DMS 273 (cell line): Measurements from ENCODE around the gene NXF1.
"Not testable (repeated sequence)": the region's sequence is repeated elsewhere in the genome, so short reads cannot be mapped to it uniquely, and the experiment has no call there.

Source experiments
- DNase-seq: peaks from one replicate; lab custom pipeline; 2025; ENCODE audit not compliant: unreplicated experiment; lab: John Stamatoyannopoulos, UW

NXF1 gene

DNA sequence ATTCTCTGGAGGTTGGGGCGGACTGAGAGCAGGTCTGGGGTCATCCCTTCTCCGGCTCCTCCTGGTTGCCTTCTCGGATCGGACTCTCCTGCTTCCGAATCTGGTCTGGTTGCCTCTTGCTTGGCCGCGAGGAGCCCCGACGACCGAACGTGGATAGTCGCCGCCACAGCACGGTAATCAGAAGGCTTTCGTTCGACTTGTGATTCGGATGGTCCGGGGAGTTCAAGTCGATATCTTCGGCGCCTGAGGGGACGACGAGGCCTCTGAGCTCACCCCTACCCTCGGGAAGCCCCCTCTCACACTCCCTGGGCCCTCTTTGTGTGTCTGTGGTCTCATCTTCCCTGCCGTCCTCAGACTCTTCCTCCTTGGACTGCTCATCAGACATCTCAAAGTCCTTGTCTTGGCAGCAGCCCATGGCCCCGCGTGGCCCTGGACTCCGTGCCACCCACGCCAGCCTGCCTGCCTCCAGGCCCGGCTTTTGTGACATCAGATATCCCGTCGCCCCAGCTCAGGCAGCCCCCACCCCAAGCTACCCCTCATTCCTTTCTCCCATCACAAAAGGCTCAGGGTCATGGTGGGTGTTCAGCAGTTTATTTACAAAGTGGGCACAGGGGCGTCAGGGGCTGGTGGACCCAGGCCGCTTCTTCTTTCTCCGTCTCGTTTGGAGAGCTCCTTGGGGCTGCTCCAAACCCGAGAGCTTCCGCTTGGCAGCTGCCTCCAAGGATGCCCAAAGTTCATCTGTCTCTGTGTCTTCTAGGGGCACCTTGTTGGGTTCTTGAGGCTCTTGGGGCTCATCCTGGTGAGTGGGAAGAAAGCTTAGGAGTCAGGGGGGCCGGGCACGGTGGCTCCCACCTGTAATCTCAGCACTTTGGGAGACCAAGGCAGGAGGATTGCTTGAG is 27.3 kb upstream of the NXF1 start, which contains the start of gene TEX54:
TSS of gene TEX54 (minus strand) at position 506 of the 899 bp plus-strand sequence.
- DNase-seq: peak; percentile 63

DNA sequence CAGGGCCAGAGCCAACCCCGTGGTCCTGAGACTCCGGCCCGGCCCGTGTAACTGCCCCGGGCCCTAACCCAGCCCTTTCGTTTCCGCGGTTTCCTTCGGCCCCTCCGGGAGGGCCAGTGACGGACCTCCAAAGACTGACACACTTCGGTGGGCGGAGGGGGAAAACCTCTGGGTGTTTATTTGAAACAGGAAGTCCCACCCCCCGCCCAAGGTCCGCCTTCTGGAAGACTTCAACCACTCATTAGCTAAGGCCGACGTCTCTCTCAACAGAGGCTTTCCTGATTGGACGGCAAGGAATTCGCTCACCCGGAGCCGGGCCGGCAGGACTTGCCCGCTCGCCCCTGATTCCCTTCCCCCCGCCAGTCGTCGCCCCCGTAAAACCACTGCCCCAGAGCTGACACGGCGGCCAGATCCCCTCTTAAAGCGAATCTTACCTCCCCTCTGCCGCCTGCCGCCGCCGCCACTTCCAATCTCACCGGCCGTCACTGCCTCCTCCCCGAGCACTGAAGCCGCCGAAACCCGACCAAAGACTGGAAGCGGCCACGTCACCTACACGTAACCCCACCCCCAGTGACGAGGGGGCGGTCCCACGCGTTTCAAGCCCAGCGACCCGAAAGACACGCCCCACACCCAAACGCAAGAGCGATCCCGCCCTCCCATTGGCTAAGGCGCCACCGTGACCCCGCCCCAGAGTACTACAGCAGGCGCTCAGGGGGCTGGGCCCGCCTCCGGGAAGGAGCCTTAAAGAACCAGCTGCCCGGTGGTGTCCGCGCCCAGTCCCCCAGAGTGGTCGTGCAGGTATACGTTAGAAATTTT is 26.5 kb upstream of the NXF1 start, which contains the start of gene STX5:
TSS of gene STX5 (minus strand) at position 532 of the 816 bp plus-strand sequence. CDS start 808 bp downstream, outside the sequence.
- DNase-seq: peak; percentile 98

DNA sequence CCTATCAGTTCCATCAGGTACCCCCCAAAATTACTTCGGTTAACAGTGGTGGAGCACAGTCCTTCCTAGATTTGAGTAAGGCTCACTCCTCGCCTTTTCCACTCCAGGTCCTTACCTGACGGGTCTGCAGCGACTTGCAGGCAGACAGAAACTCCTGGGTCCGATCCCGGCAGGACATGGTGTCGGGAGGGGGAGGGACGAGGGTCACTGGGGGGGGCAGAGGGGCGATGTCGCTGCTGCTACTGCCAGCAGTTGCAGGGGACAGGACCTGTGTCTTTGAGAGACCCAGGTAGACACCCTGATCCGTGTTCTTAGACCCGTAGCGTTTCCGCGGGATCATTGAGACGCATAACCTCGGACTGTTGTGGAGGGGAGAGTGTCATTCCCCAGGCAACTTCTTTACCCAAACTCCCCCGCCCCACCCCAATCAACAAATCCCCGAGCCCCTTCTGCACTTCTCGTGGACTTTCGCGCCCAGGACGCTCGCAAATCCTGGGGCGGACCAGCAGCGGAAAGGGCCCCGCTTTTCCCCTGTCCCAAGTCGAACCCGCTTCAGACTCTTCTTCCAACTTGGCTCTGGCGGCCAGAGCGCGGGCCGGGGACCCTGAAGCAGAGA is 25.8 kb upstream of the NXF1 start:
- peak; percentile 84 for DNase-seq

DNA sequence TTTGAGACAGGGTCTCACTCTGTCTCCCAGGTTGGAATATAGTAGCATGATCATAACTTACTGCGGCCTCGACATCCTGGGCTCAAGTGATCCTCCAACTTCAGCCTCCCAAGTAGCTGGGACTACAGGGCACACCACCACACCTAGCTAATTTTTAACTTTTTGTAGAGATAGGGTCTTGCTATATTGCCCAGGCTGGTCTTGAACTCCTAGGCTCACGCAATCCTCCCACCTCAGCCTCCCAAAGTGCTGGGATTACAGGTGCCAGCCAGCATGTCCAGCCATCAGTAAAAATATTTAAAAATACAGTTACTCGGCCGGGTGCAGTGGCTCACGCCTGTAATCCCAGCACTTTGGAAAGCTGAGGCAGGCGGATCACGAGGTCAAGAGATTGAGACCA is 22.9 kb upstream of the NXF1 start:
- not testable (repeated sequence) for DNase-seq

DNA sequence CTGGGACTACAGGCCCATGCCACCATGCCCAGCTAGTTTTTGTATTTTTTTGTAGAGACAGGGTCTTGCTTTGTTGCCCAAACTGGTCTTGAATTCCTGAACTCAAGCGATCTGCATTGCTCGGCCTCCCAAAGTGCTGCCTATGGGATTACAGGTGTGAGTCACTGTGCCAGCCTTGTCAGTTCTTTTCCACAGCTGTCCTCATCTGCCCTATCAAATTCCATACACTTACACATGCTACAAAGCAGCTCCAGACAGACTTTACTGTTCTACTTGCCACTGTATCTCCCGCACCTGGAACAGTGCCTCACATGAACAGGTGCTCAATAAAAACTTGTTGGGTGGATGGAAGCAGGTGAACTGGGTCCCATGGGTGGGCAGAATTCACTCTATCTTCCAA is 18.4 kb upstream of the NXF1 start:
- DNase-seq: no peak

DNA sequence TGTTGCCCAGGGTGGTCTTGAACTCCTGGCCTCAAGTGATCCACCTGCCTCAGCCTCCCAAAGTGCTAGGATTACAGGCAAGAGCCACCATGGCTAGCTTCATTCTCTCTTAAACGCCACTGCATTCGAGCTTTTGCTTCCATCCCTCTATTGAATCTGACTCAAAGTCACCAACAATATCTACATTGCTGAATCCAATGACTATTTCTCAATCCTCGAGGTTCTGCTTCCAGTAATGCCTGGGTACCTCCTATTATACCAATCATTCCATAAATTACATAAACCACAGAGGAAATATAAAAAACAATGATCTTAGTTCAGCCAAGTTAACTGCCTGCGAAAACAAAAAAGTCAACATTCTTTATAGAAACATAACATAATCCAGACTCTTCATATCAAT is 11.9 kb upstream of the NXF1 start:
- DNase-seq: no peak

DNA sequence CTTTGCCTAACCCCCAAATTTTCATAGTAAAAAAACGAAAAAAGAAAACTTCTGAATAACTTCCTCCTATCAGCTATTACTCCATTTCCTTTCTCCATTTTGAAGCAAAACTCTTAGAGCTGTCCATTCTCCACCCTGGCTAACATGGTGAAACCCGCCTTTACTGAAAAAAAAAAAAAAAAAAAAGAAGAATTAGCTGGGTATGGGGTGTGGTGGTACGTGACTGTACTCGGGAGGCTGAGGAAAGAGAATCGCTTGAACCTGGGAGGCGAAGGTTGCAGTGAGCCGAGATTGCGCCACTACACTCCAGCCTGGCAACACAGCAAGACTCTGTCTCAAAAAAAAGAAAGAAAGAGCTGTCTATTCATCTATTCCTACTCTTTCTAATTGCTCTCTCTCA is 11.3 kb upstream of the NXF1 start:
- no peak for DNase-seq

DNA sequence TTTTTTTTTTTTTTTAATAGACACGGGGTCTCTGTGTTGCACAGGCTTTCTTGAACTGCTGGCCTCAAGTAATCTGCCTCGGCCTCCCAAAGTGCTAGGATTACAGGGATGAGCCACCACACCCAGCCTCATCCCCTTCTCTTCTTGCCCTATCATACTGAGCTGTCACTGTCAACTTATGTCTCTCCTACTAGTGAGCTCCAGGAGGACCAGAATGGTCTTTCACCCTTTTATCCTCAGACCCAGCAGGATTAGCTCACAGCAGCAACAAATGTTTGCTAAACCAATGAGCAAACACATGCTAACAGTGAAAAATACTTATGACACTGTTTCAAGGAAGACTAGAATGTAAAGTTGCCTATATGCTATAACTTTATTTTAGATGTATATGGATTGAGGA is 6.4 kb upstream of the NXF1 start:
- no peak for DNase-seq

DNA sequence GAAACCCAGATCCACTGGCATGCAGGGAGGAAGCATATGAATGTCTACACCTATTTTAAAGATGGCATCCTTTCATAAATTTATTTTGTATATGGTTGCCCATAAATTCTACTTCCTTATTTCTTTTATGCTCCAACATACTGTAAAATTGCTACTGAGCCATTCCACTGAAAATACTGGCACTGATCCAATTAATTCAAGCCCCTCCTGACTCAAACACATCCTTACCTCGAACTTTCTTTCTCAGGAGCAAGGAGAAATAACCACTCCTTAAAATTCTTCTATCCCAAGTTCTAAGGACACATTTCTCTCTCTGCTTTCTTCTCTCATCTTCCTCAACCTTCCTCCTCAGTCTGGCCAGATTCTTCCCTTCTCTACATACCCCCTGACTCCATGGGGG is 5.5 kb upstream of the NXF1 start:
- no peak for DNase-seq

DNA sequence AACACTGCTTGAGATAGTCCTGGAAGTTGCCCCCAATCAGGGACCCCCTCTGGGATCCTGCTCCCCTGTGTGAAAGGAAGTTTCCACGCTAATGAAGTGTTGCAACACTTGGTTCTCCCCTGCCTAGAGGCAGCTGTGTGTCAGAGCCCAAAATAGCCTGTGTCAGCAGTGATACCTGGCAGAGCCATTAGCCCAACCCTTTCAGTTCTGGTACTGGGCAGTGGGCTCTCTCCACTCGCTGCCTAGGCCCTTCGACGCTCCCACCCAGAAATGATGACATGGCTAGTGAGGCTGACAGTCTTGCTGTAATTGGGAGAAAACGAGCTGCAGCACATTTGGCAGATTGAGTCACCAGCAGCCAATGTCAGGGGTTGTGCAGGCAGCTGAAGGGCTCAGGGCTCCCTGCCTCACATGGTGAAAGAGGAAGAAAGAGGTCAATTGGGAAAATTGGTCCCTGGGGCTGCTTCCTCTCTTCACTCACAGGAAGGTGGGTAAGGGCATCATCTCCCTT is 1.4 kb upstream of the NXF1 start:
- DNase-seq: no peak

DNA sequence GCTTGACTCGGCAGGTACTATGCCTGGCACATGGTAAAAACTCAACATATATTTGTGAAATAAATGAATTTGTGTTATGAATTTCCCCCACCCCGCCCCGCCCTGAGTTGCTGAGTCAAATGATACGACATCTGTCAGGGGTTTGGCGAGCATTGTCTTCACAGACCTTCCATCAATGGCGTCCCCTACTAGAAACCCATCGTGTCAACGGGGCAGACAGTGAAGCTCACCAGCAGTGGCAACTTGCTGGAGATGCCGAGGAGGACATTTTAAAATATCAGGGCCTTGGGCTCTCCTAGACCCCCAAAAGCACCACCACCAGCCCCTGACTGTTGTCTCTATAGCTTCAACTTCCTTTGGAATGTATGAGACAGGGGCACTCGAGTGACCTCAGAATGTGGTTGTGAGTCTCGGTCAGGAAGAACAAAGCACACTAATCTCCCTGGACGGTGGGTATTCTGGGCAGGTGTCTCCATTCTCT is 761 bp upstream of the NXF1 start:
- peak; percentile 61 for DNase-seq

DNA sequence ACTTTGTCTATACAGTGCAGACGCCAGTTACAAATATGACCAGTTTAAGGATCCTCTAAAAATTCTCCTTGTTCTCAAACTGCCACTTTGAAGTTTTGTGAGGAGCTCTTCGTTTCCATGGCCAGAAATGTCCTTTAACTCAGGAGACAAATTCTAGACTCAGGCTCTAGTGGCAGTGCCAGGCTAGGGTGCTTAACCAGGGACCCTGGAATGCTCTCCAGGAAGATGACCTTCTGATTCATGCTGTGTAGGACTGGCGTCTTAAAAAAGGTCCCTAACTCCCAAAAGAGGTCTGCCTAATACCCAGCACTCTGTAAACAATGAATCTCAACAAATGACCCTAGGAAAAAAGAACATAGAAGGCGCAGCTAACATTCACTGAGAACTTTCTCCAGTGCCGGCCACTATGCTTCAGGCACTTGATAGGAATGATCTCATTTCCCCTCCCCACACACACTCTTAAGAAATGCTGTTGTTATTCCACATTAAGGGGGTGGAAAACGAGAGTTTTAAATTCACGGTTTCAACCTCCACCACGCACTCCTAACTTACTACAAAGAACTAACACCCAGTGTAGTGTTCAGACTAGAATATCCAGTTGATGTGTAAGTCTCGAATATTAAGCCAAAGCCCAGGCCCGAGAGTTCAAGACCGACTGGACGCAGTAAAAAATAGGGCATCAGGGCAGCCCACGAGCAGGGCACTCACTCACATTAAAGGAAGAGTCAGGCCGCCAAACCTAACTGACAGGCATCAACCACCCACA is 747 bp downstream of the NXF1 start:
- no peak for DNase-seq

DNA sequence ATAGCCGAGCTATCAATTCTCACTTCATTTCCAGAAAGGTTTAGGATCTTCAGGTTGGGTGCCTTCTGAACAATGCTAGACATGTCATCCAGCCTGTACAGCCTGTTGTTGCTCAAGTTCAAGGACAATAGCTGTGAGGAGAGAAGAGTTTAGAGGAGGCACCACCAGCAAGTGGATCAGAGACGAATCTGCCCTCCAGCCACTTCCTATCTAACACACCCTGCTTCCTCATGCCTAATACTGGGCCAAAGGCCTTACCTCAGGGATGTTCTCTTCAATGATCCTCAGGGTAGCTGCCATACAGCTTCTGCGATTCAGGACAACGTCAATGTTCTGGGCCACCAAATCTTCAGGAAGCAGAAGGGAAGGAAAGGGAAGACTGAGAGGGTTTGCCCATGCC is 4.2 kb downstream of the NXF1 start:
- no peak for DNase-seq

DNA sequence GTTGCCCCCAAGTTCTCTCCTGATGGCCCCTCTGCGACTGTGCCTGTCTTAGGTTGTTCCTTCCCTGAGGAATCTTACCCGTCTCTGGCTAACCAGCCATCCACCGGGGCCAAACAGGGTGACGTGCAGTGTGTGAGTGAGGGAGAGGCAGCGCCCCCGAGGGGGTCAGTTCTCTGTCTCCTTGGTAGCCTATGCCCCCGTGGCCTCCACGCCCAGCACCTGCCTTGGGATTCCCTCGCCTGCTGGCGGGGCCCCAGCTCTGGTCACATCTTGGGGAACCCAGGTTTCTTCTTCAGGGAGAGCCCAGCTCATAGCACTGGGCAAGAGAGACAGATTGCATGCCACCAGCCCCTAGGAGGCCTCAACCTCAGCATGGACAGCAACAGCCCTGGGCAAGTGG is 5.8 kb downstream of the NXF1 start:
- DNase-seq: no peak

DNA sequence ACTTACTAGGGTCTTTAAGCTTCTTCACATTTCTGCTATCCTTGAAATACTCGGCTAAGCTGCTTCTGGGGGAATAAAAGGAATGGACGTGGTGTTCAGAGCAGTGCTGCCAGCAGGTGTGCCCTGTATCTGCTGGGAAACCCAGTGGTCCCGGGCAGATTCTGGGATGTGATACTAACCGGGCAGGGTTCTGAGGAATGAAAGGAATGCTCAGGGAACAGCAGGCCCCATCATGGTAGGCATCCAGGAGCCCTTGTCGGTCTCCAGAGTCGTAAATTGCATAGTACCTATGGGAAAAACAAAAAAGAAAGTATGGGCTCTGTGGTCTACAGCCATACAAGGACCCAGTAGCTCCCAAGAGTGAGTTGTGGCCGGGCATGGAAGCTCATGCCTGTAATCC is 9.0 kb downstream of the NXF1 start:
- no peak for DNase-seq

DNA sequence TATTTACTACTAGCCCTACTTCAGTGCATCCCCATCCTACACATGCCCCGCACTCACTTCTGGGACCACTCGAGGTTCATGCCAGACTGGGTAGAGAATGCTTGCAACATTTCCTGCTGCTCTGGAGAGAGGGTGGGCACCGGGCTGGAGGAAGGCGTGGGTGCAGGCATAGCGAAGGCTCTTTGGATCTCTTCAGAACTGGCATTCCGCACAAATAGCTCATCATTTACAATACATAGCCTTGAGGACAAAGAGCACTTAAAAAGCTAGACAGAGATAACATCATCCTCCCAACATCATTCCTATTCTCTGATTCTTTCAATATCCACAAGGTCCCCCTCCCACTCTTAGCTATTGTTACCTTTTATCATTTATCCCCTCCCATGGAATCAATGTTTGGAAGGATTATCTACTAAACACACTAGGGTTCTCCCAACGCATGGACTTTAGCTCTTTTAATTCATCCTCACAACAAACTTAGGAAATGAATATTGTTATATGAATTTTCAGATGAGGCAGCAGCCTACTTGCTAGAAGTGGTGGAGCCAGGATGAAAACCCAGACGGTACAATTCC is 11.0 kb downstream of the NXF1 start:
- no peak for DNase-seq

DNA sequence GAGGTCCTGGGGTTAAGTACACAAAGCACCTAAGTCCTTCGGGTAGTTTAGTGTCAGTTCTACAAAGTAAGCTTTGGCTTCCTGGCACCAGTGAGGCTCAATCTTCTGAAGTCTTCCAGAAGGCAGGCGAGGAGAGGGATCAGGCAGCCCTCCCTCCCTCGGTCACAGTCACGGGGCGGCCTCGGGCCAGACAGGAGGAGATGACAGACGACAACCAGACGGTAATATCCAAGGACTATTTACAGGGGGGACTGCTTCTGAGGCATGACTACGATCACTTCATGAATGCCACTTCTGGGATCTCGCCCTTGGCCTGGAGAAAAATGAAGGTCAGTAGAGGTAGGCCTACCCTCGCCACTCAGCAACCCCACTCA is 13.1 kb downstream of the NXF1 start:
- DNase-seq: peak; percentile 51

DNA sequence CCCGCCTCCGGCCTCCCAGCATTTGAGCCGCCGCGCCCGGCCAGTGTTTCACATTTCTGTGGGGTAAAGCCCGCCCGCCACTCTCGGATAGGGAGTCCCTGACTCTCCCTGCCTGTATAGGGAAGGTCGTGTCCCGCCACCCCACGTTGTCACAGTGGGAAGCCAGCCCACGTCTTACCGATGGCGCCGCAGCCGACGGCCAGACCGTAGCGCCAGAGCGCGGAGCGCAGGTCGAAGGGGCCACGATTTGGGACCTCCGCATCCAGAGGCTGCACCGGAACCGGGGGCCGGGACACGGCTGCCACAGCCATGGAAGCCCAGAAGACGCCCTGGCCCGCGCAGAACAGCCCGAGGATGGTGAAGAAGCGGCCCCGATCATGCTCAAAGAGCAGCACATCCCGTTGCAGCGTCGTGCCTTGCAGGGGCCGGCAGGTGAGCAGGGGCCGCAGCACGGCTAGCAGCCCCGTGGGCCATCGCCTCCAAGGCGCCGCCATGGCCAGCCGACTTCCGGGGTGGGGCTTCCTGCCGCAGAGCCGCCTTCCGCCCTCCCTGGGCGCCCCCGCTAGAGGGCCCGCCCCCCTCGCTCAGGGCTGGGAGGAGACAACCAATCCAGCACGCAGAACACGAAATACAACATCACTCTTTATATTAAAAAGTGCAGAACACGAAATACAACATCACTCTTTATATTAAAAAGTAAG is 13.6 kb downstream of the NXF1 start, which contains the start of gene TMEM223:
TSS of gene TMEM223 (minus strand) at position 506 of the 701 bp plus-strand sequence. CDS start at position 494, 12 bp downstream.
- peak; percentile 89 for DNase-seq

DNA sequence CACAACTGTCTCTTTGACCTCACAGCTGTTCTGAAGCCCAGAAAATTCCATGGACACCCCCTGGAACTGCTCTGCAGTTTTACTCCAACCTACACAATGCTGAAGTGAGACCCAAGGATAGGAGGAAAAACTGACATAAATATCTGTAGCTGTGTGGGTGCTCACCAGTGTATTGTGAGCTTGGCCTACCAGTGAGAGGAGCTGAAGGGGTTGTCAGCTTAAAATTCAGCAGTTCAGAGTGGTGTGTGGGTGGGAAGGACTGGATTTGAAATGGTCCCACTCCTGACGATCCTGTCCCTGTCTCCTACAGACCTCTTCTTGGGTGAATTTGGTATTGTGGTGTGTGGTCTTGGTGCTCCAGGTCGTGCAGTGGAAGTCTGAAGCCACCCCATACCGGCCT is 15.7 kb downstream of the NXF1 start:
- no peak for DNase-seq
